WTC11 (cell line): ENCODE measurements around the gene GH1.

Source experiments
- CTCF ChIP-seq: fragments of 200-600 bp; IDR thresholded peaks from 2 replicates; pipeline ENCODE4 v1.8.0; 2022; ENCODE audit warnings: antibody characterized with exemption
- E2F4 ChIP-seq: sonication (generic); formaldehyde crosslinking; IDR thresholded peaks from 2 replicates; pipeline ENCODE4 v1.8.1; 2022; ENCODE audit warnings: low read depth, mild to moderate bottlenecking, moderate library complexity, missing genetic modification reagents, borderline replicate concordance
- KAT7 ChIP-seq: sonication (generic); formaldehyde crosslinking; IDR thresholded peaks from 2 replicates; pipeline ENCODE4 v1.8.1; 2023; ENCODE audit warnings: missing genetic modification reagents, mild to moderate bottlenecking, borderline replicate concordance
- MAX ChIP-seq: sonication (generic); formaldehyde crosslinking; IDR thresholded peaks from 2 replicates; pipeline ENCODE4 v1.8.0; 2022; ENCODE audit warnings: mild to moderate bottlenecking, missing genetic modification reagents
- PRDM15 ChIP-seq: sonication (generic); formaldehyde crosslinking; IDR thresholded peaks from 2 replicates; pipeline ENCODE4 v1.8.0; 2022; ENCODE audit warnings: missing genetic modification reagents
- SMAD3 ChIP-seq: sonication (generic); formaldehyde crosslinking; IDR thresholded peaks from 2 replicates; pipeline ENCODE4 v1.8.0; 2022; ENCODE audit warnings: missing genetic modification reagents, mild to moderate bottlenecking, borderline replicate concordance
- ZNF263 ChIP-seq: sonication (generic); formaldehyde crosslinking; IDR thresholded peaks from 2 replicates; pipeline ENCODE4 v1.8.1; 2022; ENCODE audit warnings: low read depth, mild to moderate bottlenecking, moderate library complexity, missing genetic modification reagents
- ZNF317 ChIP-seq: sonication (generic); formaldehyde crosslinking; IDR thresholded peaks from 2 replicates; pipeline ENCODE4 v1.8.1; 2023; ENCODE audit warnings: low read depth, mild to moderate bottlenecking, moderate library complexity, missing genetic modification reagents, borderline replicate concordance

DNA sequence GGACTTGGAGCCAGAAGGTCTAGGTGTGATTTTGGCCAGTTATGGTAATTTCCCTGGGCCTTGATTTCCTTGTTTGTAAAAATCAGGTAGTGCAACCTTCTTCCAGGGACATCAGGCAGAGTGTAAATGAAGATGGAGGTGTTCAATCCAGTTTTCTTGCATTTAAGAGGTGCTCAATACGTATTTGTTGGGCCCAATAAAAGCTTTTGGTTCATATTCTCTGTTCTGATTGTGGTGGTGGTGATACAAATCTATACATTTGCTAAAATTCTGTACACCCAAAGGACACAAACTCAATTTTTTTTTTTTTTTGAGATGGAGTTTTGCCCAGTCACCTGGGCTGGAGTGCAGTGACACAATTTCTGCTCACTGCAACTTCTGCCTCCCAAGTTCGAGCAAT is 7.5 kb upstream of the GH1 start:
- no peak for TF ChIP-seq CTCF
- no peak for TF ChIP-seq ZNF317 (CRISPR knock-in tag)
- TF ChIP-seq KAT7 (CRISPR knock-in tag), result no peak
- no peak for TF ChIP-seq MAX
- TF ChIP-seq SMAD3 (CRISPR knock-in tag), result no peak
- TF ChIP-seq E2F4 (CRISPR knock-in tag), result no peak
- TF ChIP-seq PRDM15 (CRISPR knock-in tag), result no peak
- no peak for TF ChIP-seq ZNF263 (CRISPR knock-in tag)
